ENCODE measurements around the gene PDS5A.
A peak's percentile ranks its signal among the peaks of the same experiment; 100 is the strongest.
"Not testable (repeated sequence)": the region's sequence is repeated elsewhere in the genome, so short reads cannot be mapped to it uniquely, and the experiment has no call there.

The PDS5A gene, protein sequence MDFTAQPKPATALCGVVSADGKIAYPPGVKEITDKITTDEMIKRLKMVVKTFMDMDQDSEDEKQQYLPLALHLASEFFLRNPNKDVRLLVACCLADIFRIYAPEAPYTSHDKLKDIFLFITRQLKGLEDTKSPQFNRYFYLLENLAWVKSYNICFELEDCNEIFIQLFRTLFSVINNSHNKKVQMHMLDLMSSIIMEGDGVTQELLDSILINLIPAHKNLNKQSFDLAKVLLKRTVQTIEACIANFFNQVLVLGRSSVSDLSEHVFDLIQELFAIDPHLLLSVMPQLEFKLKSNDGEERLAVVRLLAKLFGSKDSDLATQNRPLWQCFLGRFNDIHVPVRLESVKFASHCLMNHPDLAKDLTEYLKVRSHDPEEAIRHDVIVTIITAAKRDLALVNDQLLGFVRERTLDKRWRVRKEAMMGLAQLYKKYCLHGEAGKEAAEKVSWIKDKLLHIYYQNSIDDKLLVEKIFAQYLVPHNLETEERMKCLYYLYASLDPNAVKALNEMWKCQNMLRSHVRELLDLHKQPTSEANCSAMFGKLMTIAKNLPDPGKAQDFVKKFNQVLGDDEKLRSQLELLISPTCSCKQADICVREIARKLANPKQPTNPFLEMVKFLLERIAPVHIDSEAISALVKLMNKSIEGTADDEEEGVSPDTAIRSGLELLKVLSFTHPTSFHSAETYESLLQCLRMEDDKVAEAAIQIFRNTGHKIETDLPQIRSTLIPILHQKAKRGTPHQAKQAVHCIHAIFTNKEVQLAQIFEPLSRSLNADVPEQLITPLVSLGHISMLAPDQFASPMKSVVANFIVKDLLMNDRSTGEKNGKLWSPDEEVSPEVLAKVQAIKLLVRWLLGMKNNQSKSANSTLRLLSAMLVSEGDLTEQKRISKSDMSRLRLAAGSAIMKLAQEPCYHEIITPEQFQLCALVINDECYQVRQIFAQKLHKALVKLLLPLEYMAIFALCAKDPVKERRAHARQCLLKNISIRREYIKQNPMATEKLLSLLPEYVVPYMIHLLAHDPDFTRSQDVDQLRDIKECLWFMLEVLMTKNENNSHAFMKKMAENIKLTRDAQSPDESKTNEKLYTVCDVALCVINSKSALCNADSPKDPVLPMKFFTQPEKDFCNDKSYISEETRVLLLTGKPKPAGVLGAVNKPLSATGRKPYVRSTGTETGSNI (N-terminal part only)

DNA sequence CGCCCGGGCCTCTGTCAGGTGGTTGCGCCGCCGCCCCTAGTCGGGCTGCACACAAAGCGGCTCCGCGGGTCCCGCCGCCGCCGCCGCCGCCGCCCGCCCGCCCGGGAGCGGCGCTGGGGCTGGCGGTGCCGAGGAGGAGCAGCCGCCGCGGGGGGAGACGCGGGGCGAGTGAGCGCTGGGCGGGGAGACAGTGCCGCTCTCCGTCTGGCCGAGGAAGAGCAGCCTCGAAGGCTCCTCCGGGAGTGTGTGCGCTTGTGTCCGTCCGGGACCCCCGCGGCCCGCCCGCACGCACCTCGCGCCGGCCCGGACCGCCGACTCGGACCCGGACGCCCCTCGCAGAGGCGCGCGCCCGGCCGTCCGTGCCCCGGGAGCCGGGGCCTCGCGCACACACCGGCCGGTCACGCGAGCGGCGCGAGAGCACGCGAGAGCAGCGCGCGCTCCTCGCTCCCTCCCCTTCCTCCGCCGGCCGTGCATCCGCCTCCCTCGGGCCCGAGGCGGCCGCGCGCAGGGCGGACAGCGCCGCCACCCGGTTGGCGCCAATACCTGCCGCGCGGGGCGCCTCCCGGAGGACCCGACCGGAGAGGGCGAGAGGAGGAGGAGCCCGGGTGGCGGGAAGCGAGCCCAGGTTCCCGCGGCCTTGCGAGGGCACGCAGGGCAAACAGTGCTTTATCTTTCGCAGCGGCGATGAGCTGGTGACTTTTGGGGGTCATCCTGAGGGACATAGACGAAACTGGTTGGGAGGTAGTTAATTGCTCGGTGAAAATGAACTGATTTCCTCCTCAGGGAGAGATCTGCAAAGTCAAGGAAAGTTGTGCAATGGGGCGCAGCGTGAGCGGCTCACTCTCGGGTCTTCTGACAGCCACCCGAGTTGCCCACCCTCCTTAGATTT lies at the start of gene PDS5A:
Gene PDS5A, minus strand, starts transcription at position 423 of the 889 bp plus-strand sequence. CDS start 1,334 bp downstream, outside the sequence.
- peak; percentile 94 for DNase-seq

- DNase-seq = not testable (repeated sequence)
Observed at GRCh38 chr4:40024049-40024448, 46.3 kb upstream of the PDS5A start.

DNA sequence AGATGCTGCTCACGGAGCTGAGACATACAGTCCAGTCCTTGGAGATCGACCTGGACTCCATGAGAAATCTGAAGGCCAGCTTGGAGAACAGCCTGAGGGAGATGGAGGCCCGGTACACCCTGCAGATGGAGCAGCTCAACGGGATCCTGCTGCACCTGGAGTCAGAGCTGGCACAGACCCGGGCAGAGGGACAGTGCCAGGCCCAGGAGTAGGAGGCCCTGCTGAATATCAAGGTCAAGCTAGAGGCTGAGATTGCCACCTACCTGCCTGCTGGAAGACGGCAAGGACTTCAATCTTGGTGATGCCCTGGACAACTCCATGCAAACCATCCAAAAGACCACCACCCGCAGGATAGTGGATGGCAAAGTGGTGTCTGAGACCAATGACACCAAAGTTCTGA lies 43.4 kb upstream of the PDS5A start:
- not testable (repeated sequence) for DNase-seq

DNA sequence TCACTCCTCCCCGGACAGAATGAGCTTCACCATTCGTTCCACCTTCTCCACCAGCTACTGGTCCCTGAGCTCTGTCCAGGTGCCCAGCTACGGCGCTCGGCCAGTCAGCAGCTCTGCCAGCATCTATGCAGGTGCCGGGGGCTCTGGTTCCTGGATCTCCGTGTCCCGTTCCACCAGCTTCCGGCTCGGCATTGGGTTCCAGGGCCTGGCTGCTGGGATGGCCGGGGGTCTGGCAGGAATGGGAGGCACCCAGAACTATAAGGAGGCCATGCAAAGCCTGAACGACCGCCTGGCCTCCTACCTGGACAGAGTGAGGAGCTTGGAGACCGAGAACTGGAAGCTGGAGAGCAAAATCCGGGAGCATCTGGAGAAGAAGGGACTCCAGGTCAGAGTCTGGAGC lies 42.5 kb upstream of the PDS5A start:
- DNase-seq = no peak

DNA sequence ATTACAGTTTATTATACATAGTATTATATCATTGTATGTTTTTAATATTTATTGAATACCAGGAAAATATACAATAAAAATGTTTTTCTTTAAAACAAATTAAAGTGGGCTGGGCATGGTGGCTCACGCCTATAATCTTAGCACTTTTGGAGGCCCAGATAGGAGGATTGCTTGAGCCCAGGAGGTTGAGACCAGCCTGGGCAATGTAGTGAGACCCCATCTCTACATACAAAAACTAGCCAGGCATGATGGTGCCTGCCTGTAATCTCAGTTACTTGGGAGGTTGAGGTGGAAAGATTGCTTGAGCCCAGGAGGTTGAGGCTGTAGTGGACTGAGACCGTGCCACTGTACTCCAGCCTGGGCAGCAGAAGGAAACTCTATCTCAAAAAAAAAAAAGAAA lies 38.3 kb upstream of the PDS5A start:
- no peak for DNase-seq

DNA sequence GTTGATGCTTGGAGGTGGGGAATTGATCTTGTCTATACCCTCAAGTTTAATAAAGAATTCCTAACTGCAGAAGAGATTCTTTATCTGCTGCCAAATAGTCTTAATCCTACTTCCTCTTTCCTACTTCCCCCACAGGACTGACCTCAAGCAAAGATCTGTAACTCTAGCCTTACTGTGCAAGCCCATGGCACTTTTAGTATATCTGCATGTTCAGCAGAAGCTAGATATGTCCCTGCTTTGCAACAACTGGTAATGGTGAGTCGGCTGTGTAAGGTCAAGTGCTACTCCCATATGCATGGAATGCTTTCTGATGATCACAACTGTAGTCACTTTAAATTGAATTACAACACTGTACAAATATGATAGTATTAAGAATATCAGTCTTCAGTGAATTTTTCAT lies 26.3 kb upstream of the PDS5A start:
- no peak for DNase-seq

DNA sequence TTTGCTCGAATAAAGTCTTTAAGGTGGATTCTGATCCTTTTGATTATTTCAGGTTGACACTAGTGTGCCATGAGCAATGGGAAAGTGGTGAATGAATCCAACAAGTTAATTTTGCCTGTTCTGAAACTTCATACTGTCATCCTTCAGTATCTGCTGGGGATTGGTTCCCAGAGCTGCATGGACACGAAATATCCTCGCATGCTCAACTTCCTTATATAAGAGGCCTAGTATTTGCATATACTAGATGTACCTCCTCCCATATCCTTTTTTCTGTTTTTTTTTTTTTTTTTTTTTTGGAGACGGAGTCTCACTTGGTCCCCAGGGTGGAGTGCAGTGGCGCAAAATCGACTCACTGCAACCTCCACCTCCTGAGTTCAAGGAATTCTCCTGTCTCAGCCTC lies 23.0 kb upstream of the PDS5A start:
- DNase-seq = no peak

GRCh38 chr4:39998659-39999345 lies 21.1 kb upstream of the PDS5A start:
- DNase-seq = no peak

- no peak for DNase-seq
Observed at GRCh38 chr4:39996811-39997210, 19.1 kb upstream of the PDS5A start.

GRCh38 chr4:39994406-39994805 lies 16.7 kb upstream of the PDS5A start:
- DNase-seq = no peak

GRCh38 chr4:39989381-39989780 lies 11.7 kb upstream of the PDS5A start:
- DNase-seq = not testable (repeated sequence)

GRCh38 chr4:39987485-39987884 lies 9.8 kb upstream of the PDS5A start:
- DNase-seq = no peak

DNA sequence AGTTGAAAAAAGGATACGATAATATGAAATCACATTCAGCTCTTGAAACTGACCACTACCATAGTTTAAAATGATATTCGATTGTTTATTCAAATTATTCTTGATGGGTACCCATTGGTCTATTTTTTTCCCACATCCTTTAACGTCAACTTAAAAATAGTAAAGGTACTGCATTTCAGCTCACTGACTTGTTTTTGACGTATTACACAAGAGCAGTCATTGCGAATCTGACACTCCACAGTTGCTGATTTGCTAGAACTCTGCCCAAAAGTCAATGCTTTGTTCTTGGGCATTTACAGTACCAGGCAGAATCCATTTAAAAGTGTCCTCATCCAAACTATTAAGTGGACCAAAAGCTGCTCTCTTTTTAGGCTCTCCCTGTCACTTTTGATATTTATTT lies 1.2 kb upstream of the PDS5A start:
- DNase-seq = no peak

DNA sequence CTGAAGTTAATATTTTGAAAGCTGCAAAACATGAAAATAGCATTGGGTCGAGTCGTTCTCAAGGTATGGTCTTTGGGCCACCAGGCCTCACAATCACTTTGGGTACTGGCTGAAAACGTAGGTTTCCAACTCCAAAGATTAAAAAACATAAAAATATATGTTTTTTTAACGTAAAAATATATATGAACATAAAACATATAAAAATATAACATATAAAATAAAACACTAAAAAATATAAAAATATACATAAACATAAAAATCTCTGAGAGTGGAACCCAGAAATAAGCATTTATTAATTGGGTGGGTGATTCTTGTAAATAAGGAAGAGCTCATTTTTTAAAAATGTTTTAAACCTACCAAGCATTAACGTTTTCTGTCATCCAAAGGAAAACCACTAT lies 666 bp upstream of the PDS5A start:
- no peak for DNase-seq

DNA sequence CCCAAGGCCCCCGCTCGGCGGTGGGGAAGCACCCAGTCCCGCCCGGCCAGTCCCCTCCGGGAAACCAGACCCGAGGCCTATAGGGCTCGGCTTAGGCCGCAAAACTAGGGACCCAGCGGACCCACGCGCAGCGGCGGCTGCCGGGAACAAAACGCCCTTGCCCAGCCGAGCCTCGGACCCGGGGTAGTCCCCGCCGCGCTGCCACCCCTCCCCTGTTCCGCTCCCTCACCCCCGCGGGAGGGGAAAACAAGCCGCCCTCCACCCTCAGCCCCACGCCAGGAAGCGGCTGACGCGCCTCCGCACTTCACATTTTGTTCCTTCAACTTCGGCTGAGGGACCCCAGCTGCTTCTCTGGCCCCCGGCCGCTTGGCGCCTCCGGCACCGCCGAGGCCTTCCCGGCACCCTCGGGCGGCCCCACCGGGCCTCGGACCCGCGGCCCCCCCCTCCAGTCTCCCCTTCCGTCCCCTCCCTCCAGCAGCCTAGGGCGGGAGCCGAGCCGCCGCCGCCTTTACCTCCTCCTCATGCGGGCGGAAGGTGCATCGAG lies 694 bp downstream of the PDS5A start:
- DNase-seq = peak; percentile 68

GRCh38 chr4:39976141-39976944 lies 1.4 kb downstream of the PDS5A start:
- DNase-seq = peak; percentile 94

GRCh38 chr4:39975488-39976089 lies 2.1 kb downstream of the PDS5A start:
- DNase-seq = no peak

GRCh38 chr4:39973052-39973451 lies 4.7 kb downstream of the PDS5A start:
- not testable (repeated sequence) for DNase-seq

DNA sequence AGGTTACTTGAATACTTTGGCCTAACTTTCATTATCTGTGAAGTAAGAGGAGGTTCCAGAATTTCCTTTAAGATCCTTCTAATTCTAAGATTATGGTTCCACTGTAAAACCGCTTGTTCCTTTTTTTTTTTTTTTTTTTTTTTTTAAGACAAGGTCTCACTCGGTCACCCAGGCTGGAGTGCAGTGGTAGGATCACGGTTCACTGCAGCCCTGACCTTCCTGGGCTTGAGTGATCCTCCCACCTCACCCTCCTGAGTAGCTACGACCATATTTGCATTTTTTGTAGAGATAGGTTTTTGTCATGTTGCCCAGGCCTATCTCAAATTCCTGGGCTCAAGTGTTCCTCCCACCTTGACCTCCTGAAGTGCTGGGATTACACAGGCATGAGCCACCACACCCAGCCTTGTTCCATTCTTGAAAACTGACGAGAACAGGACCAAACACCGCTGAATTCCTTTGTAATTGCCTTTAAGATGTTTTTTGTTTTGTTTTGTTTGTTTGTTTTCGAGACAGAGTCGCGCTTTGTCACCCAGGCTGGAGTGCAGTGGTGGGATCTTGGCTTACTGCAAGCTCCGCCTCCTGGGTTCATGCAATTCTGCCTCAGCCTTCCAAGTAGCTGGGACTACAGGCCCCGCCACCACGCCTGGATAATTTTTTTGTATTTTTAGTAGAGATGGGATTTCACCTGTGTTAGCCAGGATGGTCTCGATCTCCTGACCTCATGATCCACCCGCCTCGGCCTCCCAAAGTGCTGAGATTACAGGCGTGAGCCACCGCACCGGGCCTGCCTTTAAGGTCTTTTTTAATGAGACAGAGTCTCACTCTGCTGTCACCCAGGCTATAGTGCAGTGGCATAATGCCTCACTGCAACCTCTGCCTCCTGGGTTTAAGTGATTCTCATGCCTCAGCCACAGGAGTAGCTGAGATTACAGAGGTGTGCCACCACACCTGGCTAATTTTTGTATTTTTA lies 6.8 kb downstream of the PDS5A start:
- DNase-seq = peak; percentile 83
